B cell (primary cell): Measurements from ENCODE around the gene FOLR1. TPM values are rescaled to one million over a fixed set of nuclear protein-coding genes. Genes with fewer than 3 reads are reported as not detected.
"Not testable (repeated sequence)": the region's sequence is repeated elsewhere in the genome, so short reads cannot be mapped to it uniquely, and the experiment has no call there.

Source experiments
- ATAC-seq: fragments of 200-7000 bp; cut with Tn5 transposase; one replicate; pipeline ENCODE4 v1.10.0; 2021; ENCODE audit warnings: low read depth, mild to moderate bottlenecking, moderate number of reproducible peaks, moderate library complexity
- CTCF ChIA-PET: fragments of 350-600 bp; sonication (Branson Sonifier 250); formaldehyde crosslinking; loops from one replicate; lab custom pipeline; 2021; ENCODE audit warnings: antibody characterized with exemption, inconsistent platforms; lab: Charles Lee
- POLR2A ChIA-PET: fragments of 350-600 bp; sonication (Branson Sonifier 250); formaldehyde crosslinking; loops from one replicate; lab custom pipeline; 2021; ENCODE audit warnings: antibody characterized with exemption; lab: Charles Lee
- DNase-seq: peaks from one replicate; pipeline ENCODE4 v3.0.0; 2013
- H2AFZ ChIP-seq: 2 replicates; pipeline ENCODE4 v1.6.1; 2012; ENCODE audit warnings: mild to moderate bottlenecking, low read depth, low read length; ENCODE audit not compliant: insufficient read depth, poor library complexity, severe bottlenecking
- H3K27ac ChIP-seq, 2 donors: 1 replicate in 1 of 2; 2 replicates in 1 of 2; pipeline ENCODE4 v1.5.1; 2012 to 2013; ENCODE audit warnings: low read length in 2 of 2, mild to moderate bottlenecking in 2 of 2, moderate library complexity in 1 of 2
- H3K27me3 ChIP-seq, 4 experiments: fragments of 200-600 bp in 1 of 4; sonication (generic) in 1 of 4; replicated peaks in 1 of 4; 1 replicate in 2 of 4; 2 replicates in 2 of 4; pipeline versions ENCODE4 v1.6.1 to v1.7.0; 2013 to 2016; ENCODE audit warnings: low read length in 3 of 4, mild to moderate bottlenecking in 2 of 4, mixed read lengths in 1 of 4, moderate library complexity in 1 of 4; ENCODE audit not compliant: insufficient read depth in 4 of 4, control insufficient read depth in 3 of 4; ENCODE audit errors: control extremely low read depth in 1 of 4
- H3K36me3 ChIP-seq, 2 experiments: replicated peaks in 1 of 2; 1 replicate in 1 of 2; 2 replicates in 1 of 2; pipeline versions ENCODE4 v1.6.1 to v1.7.1; 2013; ENCODE audit warnings: low read length in 1 of 2; ENCODE audit not compliant: insufficient read depth in 2 of 2, control insufficient read depth in 1 of 2; ENCODE audit errors: control extremely low read depth in 1 of 2, extremely low read depth in 1 of 2
- H3K4me1 ChIP-seq, 2 donors: fragments of 200-600 bp in 1 of 2; sonication (generic) in 1 of 2; 1 replicate in 1 of 2; 2 replicates in 1 of 2; pipeline versions ENCODE4 v1.5.1 to v1.6.1; 2013 to 2017; ENCODE audit warnings: low read length in 2 of 2; ENCODE audit not compliant: control insufficient read depth in 2 of 2, insufficient read depth in 2 of 2
- H3K4me2 ChIP-seq: replicated peaks from 2 replicates; pipeline ENCODE3; 2012; ENCODE audit warnings: mild to moderate bottlenecking, low read depth, low read length; ENCODE audit not compliant: poor library complexity, severe bottlenecking
- H3K4me3 ChIP-seq, 5 experiments: fragments of 200-600 bp in 1 of 5; sonication (generic) in 1 of 5; 1 replicate in 3 of 5; 2 replicates in 2 of 5; pipeline versions ENCODE4 v1.5.1 to v1.7.0; 2011 to 2016; ENCODE audit warnings: low read length in 4 of 5, mild to moderate bottlenecking in 4 of 5, low read depth in 2 of 5, control low read depth in 1 of 5, moderate library complexity in 1 of 5; ENCODE audit not compliant: insufficient read depth in 1 of 5; ENCODE audit errors: control extremely low read depth in 1 of 5, extremely low read depth in 1 of 5
- H3K79me2 ChIP-seq: fragments of 200-600 bp; sonication (generic); one replicate; pipeline ENCODE4 v1.6.0; 2016; ENCODE audit warnings: low read length; ENCODE audit not compliant: control insufficient read depth, insufficient read depth
- H3K9ac ChIP-seq: fragments of 200-600 bp; sonication (generic); 2 replicates; pipeline ENCODE4 v1.6.1; 2017; ENCODE audit warnings: mild to moderate bottlenecking, low read length, moderate library complexity
- H3K9me3 ChIP-seq, 3 donors: one replicate each; pipeline versions ENCODE4 v1.6.1 to v1.7.1; 2013; ENCODE audit warnings: low read length in 2 of 3; ENCODE audit not compliant: control insufficient read depth in 2 of 3, insufficient read depth in 1 of 3; ENCODE audit errors: control extremely low read depth in 1 of 3
- H4K20me1 ChIP-seq: 2 replicates; pipeline ENCODE4 v1.6.0; 2012; ENCODE audit warnings: mild to moderate bottlenecking, low read length; ENCODE audit not compliant: insufficient read depth, control insufficient read depth, poor library complexity, severe bottlenecking
- H3K27ac Mint-ChIP-seq: one replicate; pipeline ENCODE4 v1.8.0; 2021; ENCODE audit warnings: mixed read lengths
- H3K27me3 Mint-ChIP-seq: one replicate; pipeline ENCODE4 v1.8.0; 2021; ENCODE audit warnings: mixed read lengths
- H3K4me1 Mint-ChIP-seq: one replicate; pipeline ENCODE4 v1.8.0; 2021; ENCODE audit warnings: mixed read lengths
- H3K4me3 Mint-ChIP-seq: one replicate; pipeline ENCODE4 v1.8.0; 2021; ENCODE audit warnings: mixed read lengths
- H3K9me3 Mint-ChIP-seq: one replicate; pipeline ENCODE4 v1.8.0; 2022; ENCODE audit warnings: mixed read lengths; ENCODE audit not compliant: insufficient read depth
- EZH2 ChIP-seq: IDR thresholded peaks from 2 replicates; pipeline ENCODE4 v1.6.1; 2012; ENCODE audit warnings: borderline replicate concordance, low read depth, mild to moderate bottlenecking, moderate library complexity, low read length; ENCODE audit not compliant: insufficient read depth, poor library complexity, severe bottlenecking
- WGBS: methylation state at CpG from one replicate; pipeline ENCODE4 v1.1.5; 2013; ENCODE audit warnings: missing lambda C conversion rate; ENCODE audit not compliant: insufficient coverage; 5-methylcytosine and 5-hydroxymethylcytosine counted together
- intact Hi-C: fragments of 100-400 bp; cut with micrococcal nuclease; formaldehyde crosslinking; loops from one replicate; pipeline ENCODE4 v1.10.0; 2022
- polyA plus RNA-seq: library from polyadenylated mRNA; depleted of rRNA; stranded (reverse); fragments of >200 nt; gene quantifications from 2 replicates; pipeline ENCODE4 v1.2.3, GENCODE V29; 2012
- total RNA-seq, 2 donors: library from RNA; stranded (reverse); fragments of 120-200 nt in 1 of 2; gene quantifications; 1 replicate in 1 of 2; 2 replicates in 1 of 2; pipeline versions ENCODE4 v1.2.3 to v1.2.4, GENCODE V29; 2013 to 2022
- TF ChIP-seq, protein P1 (sequence below): fragments of 200-600 bp; IDR thresholded peaks from one replicate; pipeline ENCODE4 v1.8.0; 2022; ENCODE audit warnings: antibody characterized with exemption, mild to moderate bottlenecking

Gene FOLR1
- total and polyA plus RNA-seq, 2 donors (not counting 1 experiment from before 2014, with no cell fraction given): not detected

DNA sequence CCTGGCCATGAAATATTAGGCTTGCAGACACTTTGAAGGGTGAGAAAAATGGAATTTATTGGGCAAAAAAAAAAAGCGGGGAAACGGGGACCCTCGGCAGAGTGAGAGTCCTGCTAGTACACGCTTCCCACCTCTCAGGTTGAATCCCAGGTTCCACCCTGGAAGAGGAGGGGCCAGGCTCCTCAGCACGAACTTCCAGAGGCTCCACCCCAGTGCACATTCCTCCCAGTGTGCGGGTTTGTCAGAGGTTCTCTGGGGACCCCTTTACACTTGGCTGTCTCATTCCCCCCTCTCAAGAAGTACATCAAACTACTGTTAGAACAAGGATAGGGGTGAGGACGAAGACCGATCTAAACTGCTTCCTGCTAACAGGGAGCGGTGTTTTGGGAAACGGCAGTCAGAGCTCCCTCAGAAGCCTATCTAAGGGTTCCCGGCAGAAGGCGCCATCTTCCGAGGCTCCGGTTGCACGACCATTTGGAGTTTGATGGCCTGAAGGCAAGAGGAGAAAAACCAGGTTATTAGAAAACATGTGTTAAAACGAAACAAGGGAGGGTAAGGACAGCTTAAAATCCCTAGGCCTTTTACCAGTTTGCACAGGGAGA, 28.9 kb upstream of the FOLR1 start:
- H3K4me3 Mint-ChIP-seq: no peak overlapping the region
- Histone ChIP-seq H3K4me3 (no peak overlapping the region), H3K27me3 (no peaks in the 10 kb centered on the region), H3K79me2 (no peaks in the 10 kb centered on the region), H3K9ac (no peak overlapping the region), H3K4me2 (no peak overlapping the region), H4K20me1 (no peaks in the 10 kb centered on the region), H3K9me3 (no peaks in the 10 kb centered on the region), H3K4me1 (no peaks in the 10 kb centered on the region), H2AFZ (no peak overlapping the region), H3K36me3 (no peaks in the 10 kb centered on the region), H3K27ac (no peak overlapping the region)
- DNase-seq (no peak), ATAC-seq (no peak)
- intact Hi-C loops: no loop called here
- TF ChIP-seq, protein P1, sequence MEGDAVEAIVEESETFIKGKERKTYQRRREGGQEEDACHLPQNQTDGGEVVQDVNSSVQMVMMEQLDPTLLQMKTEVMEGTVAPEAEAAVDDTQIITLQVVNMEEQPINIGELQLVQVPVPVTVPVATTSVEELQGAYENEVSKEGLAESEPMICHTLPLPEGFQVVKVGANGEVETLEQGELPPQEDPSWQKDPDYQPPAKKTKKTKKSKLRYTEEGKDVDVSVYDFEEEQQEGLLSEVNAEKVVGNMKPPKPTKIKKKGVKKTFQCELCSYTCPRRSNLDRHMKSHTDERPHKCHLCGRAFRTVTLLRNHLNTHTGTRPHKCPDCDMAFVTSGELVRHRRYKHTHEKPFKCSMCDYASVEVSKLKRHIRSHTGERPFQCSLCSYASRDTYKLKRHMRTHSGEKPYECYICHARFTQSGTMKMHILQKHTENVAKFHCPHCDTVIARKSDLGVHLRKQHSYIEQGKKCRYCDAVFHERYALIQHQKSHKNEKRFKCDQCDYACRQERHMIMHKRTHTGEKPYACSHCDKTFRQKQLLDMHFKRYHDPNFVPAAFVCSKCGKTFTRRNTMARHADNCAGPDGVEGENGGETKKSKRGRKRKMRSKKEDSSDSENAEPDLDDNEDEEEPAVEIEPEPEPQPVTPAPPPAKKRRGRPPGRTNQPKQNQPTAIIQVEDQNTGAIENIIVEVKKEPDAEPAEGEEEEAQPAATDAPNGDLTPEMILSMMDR: no peak
- no peak for TF ChIP-seq EZH2
- 91% methylated on average over 10 of the region's 16 CpGs for WGBS
- H3K9me3 Mint-ChIP-seq: no peaks in the 10 kb centered on the region
- no peaks in the 10 kb centered on the region for H3K4me1 Mint-ChIP-seq
- CTCF ChIA-PET: no interaction called here
- peaks cover 37% of the 10 kb centered on the region for H3K27me3 Mint-ChIP-seq
- H3K27ac Mint-ChIP-seq: no peak overlapping the region
- POLR2A ChIA-PET: no interaction called here

DNA sequence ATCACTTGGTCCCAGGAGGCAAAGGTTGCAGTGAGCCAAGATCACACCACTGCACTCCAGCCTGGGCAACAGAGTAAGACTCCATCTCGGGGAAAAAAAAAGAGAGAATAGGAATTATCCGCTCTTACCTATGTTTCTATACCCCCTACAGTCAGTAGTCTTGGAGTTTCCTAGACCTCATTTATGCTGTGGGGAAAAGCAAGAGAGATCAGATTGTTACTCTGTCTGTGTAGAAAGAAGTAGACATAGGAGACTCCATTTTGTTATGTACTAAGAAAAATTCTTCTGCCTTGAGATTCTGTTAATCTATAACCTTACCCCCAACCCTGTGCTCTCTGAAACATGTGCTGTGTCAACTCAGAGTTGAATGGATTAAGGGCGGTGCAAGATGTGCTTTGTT, 27.8 kb upstream of the FOLR1 start:
- H3K9me3 ChIP-seq, H2AFZ ChIP-seq, H3K9ac ChIP-seq, H3K79me2 ChIP-seq, H3K4me3 ChIP-seq, H3K4me1 Mint-ChIP-seq, H3K9me3 Mint-ChIP-seq, H3K4me1 ChIP-seq, intact Hi-C loops, POLR2A ChIA-PET, DNase-seq, ATAC-seq, H3K27ac Mint-ChIP-seq, H4K20me1 ChIP-seq, H3K4me3 Mint-ChIP-seq, H3K27ac ChIP-seq, H3K4me2 ChIP-seq, H3K36me3 ChIP-seq, H3K27me3 ChIP-seq, CTCF ChIA-PET: not testable (repeated sequence)
- peaks cover 44% of the 10 kb centered on the region for H3K27me3 Mint-ChIP-seq
- no CpG with 5 or more reads among the region's 3 CpGs for WGBS

DNA sequence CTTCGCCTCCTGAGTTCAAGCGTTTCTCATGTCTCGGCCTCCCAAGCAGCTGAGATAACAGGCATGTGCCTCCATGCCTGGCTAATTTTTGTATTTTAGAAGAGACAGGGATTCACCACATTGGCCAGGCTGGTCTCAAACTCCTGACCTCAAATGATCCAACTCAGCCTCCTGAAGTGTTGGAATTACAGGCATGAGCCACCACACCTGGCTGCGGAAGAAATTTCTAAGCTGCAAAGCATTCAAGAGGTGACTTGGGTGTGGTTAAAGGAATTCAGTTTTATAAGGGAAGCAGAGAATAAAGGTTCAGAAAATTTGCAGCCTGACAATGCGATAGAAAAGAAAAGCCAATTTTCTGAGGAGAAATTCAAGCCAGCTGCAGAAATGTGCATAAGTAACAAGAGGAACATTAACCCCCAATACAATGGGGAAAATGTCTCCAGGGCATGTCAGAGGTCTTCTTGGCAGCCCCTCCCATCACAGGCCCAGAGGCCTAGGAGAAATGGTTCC, 22.8 kb upstream of the FOLR1 start:
- CTCF ChIA-PET: interaction anchor here (2.0 kb wide), 1 partner anchor 24 kb away, joined by 5 read pairs; no protein-coding TSS in a partner anchor
- H3K4me3 ChIP-seq, H3K27ac ChIP-seq, H4K20me1 ChIP-seq, H3K9me3 ChIP-seq, H3K4me1 ChIP-seq, intact Hi-C loops, H3K4me3 Mint-ChIP-seq, H3K27me3 ChIP-seq, POLR2A ChIA-PET, DNase-seq, H3K27ac Mint-ChIP-seq, H3K4me1 Mint-ChIP-seq, H3K9me3 Mint-ChIP-seq, H3K36me3 ChIP-seq, H3K79me2 ChIP-seq, H3K4me2 ChIP-seq, H2AFZ ChIP-seq, ATAC-seq, H3K9ac ChIP-seq: not testable (repeated sequence)
- peaks cover 19% of the 10 kb centered on the region for H3K27me3 Mint-ChIP-seq
- WGBS: 97% methylated on average over 4 of the region's 5 CpGs
